HS-5 (cell line): Measurements from ENCODE around the gene FBLN2.

Source experiments
- DNase-seq: peaks from one replicate; pipeline ENCODE4 v3.0.0-alpha.2; 2012; ENCODE audit warnings: low read depth

Gene FBLN2

GRCh38 chr3:13648060-13649001, 99.4 kb downstream of the FBLN2 start:
- peak; percentile 35 for DNase-seq

DNA sequence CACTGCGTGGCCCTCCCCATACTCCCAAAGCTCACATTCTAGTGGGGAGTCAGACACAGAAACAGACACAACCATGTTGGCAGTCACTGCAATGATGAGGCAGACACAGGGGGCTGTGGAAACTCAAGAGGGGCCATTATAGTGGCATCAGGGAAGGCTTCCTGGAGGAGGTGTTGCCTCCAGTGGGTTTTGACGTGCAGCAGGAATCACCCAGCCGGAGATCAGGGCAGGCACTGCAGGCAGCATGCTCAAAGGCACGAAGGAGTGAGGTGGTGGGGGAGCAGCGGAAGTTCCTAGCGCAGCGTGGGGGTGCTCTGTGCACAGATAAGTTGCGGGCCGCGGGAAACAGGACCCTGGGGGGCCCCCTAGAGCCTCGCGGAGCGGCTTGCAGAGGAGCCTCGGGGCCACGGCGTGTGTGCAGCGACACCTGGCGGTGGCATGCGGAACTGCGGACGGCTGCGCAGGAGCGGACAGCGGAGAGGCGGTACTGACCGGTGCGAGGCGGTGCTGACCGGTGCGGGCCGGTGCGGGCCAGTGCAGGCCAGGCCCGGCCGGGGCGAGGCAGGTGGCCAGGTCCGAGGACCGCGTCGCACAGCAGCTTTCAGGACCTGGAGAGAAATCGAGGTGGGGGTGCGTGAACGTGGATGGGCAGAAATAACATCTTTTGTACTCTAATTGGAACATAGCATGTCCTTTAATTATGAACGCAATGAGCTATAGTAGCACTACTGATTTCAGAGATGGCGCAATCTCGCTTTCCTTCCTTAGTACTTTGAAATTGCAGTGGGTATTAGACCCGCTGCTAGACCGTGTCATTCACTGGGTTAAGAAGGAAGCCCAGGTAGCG, 101.5 kb downstream of the FBLN2 start:
- no peak for DNase-seq

DNA sequence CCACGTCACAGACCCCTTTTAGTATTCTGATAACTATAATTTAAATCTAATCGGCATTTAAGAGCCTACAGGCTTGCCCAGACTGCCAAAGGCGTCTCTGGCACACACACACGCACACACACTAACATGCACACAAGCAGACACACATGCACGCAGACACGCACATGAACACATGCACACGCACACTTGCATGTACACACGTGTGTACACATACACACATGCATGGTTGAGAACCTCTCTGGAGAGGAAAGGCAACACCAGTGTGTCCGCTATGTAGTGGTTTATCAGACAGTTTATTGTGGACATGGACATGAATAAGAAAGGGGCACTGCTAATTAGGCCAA, 102.1 kb downstream of the FBLN2 start:
- no peak for DNase-seq

- no peak for DNase-seq
Observed at GRCh38 chr3:13651775-13652428, 103.0 kb downstream of the FBLN2 start.

DNA sequence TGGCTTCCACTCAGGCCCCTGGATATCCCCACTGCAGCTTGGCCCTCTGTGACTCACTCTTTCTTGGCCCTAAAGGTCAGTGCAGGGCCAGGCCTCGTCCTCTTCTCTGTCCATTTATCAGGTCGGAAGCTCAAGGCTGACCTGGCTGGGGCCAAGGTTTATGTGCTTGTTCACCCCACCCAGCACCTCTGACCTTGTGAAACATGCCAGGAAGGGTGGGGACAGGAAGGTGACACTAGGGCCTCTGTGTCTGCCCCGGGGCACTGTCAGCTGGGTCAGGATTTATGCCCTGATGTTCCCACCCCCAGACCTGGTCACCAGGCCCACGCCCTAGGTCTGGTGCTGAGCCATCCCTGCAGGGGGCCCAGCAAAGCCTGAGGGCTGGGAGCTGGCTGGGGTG, 103.8 kb downstream of the FBLN2 start:
- DNase-seq: no peak

- DNase-seq: no peak
Observed at GRCh38 chr3:13653631-13654279, 104.8 kb downstream of the FBLN2 start.

- DNase-seq: no peak
Observed at GRCh38 chr3:13654330-13655060, 105.6 kb downstream of the FBLN2 start.

DNA sequence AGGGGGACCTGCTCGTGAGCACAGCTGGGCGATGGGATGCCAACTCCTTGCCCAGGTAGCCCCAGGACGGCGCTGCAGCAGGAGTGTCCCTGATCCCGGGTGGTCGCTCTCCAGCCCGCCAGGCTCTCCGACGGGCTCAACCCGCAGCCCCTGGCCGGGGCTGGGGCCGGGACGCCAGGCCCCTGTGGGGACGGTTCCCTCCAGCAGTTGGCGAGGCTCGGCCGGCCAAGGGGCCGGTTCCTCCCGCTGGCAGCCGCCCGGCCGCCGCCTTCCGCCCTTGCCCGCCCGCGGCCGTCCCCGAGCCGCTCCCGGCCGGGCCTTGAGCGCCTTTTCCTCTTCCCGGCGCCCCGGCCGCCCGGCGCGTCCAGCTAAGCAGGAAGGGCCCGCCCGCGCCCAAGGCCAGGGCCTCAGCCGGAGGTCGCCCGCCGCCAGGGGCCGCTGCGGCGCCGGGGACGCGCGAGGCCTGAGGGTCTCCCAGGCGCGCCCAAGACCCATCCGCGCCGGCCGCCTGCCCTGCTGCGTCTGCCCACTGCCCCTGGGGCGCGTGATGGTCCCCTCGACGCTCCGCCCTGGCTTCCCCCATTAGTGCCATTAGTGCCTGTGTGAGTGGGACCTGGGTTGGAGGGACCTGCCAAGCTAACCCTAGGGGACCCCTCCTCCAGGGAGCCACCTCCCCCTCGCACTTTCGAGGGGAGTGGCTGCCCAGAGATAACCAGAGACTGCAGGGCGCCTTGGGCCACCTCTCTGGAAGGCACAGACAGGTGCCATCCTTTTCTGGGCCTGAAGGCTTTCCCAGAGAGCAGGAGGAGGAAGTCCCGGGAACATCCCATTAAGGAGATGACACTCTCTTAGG, 106.4 kb downstream of the FBLN2 start:
- no peak for DNase-seq

DNA sequence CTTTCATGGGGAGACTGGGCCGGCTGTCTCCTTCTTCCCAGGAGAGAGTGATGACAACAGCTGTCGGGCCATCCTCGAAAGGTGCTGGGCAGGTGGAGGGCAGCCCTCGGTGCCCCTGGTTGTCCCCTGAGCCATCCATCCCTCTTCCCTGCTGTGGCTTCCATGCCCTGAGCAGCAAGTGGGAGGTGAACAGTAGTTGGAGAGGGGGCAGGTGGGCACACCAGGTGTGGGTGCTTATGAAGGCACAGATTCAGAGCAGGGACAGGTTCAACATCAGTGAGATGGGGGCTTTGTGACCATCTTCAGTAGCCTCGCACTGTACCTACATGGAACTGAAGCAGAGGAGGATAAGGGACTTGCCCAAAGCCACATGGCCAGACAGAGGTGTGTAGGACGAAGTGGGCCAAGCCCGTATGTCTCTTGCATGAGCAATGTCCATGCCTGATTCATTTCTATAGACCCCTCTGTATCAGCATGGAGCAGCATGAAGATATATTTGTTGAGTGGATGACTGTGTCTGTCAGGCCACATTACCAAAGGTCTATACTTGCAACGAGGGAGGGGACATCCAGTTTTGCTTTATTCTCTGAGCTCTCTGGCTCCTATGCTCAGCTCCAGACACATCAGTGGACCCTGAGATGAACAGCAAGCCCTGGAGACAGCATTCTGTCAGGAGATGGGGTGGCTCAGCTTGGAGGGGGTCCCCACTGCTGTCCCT, 107.8 kb downstream of the FBLN2 start:
- no peak for DNase-seq

- no peak for DNase-seq
Observed at GRCh38 chr3:13657660-13658435, 108.9 kb downstream of the FBLN2 start.

DNA sequence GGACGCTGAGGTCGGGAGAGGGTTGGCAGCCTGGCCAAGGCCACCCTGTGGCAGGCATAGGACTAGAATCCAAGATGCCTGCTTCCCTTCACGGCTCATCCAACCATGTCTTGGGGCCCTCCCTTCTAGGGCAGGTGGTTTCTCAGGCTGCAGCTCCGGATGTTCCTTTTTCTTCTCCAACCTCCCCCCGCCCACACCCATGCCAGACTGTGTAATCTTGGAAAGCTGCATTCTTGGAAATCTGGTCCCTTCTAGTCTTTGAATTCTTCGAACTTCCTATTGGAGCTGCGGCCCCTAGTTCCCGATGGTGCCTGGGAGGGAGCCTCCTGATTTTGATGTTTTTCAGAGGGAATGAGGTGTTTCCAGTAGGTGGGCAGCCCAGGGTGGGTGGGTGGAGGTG, 109.8 kb downstream of the FBLN2 start:
- no peak for DNase-seq

GRCh38 chr3:13659221-13659969, 110.5 kb downstream of the FBLN2 start:
- DNase-seq: no peak

- DNase-seq: no peak
Observed at GRCh38 chr3:13660042-13660874, 111.3 kb downstream of the FBLN2 start.

GRCh38 chr3:13661121-13661520, 112.2 kb downstream of the FBLN2 start:
- DNase-seq: no peak

- DNase-seq: no peak
Observed at GRCh38 chr3:13662238-13662847, 113.4 kb downstream of the FBLN2 start.

- no peak for DNase-seq
Observed at GRCh38 chr3:13663781-13664535, 115.0 kb downstream of the FBLN2 start.
